Endothelial cell of umbilical vein (primary cell): ENCODE data around the gene RSRC1. TPM values are rescaled to one million over a fixed set of nuclear protein-coding genes. Genes with fewer than 3 reads are reported as not detected.

Experiments
- BruUV-seq: library from RNA; stranded (reverse); fragments of 400-500 nt; replicated peaks from 2 replicates; lab custom pipeline; 2021; lab: Mats Ljungman, UMichigan
- CTCF ChIA-PET: fragments of 300-600, 350-600 bp; sonication (Branson Sonifier 250); formaldehyde crosslinking; loops from one replicate; lab custom pipeline; 2021; ENCODE audit warnings: antibody characterized with exemption, inconsistent platforms; lab: Charles Lee
- POLR2A ChIA-PET: fragments of 300-600, 350-600 bp; sonication (Branson Sonifier 250); formaldehyde crosslinking; loops from one replicate; lab custom pipeline; 2021; ENCODE audit warnings: antibody characterized with exemption, inconsistent platforms; lab: Charles Lee
- DNase-seq: peaks from one replicate; pipeline ENCODE4 v3.0.0-alpha.2; 2011; ENCODE audit warnings: low read depth, low spot score
- FAIRE-seq: peaks from 2 replicates; lab custom pipeline; 2011; peaks lifted over from hg19 to GRCh38; lab: Jason Lieb, UNC
- H2AFZ ChIP-seq: 2 replicates; pipeline ENCODE4 v1.6.0; 2012; ENCODE audit warnings: low read depth, low read length, control low read depth, inconsistent platforms
- H3K27ac ChIP-seq: 2 replicates; pipeline ENCODE4 v1.5.1; 2011; ENCODE audit warnings: low read depth, mild to moderate bottlenecking, control low read depth, low read length, moderate library complexity; ENCODE audit not compliant: insufficient read depth
- H3K27me3 ChIP-seq, 2 experiments: 2 replicates each; pipeline versions ENCODE4 v1.6.0 to v1.6.1; 2011; ENCODE audit warnings: low read length in 2 of 2, mixed read lengths in 1 of 2; ENCODE audit not compliant: control insufficient read depth in 2 of 2, insufficient read depth in 2 of 2
- H3K36me3 ChIP-seq, 2 experiments: 2 replicates in 1 of 2; 3 replicates in 1 of 2; pipeline ENCODE4 v1.5.1; 2011; ENCODE audit warnings: low read length in 2 of 2, mild to moderate bottlenecking in 1 of 2, moderate library complexity in 1 of 2; ENCODE audit not compliant: control insufficient read depth in 2 of 2, insufficient read depth in 2 of 2; ENCODE audit errors: extremely low read depth in 1 of 2
- H3K4me1 ChIP-seq: 3 replicates; pipeline ENCODE4 v1.5.1; 2011; ENCODE audit warnings: mild to moderate bottlenecking, low read length; ENCODE audit not compliant: control insufficient read depth, insufficient read depth; ENCODE audit errors: extremely low read depth
- H3K4me2 ChIP-seq: 2 replicates; pipeline ENCODE4 v1.6.1; 2011; ENCODE audit warnings: low read length, control low read depth, mixed read lengths; ENCODE audit not compliant: insufficient read depth
- H3K4me3 ChIP-seq, 3 experiments: fragments of 200-600 bp in 1 of 3; sonication (generic), shearing (Covaris generic) in 1 of 3; replicated peaks in 1 of 3; 2 replicates each; pipeline ENCODE4 v1.5.1; 2011 to 2016; ENCODE audit warnings: control low read depth in 3 of 3, low read length in 3 of 3, mild to moderate bottlenecking in 2 of 3, inconsistent platforms in 1 of 3, low read depth in 1 of 3, moderate library complexity in 1 of 3; ENCODE audit not compliant: insufficient read depth in 1 of 3
- H3K79me2 ChIP-seq: 2 replicates; pipeline ENCODE4 v1.6.0; 2012; ENCODE audit warnings: low read length, inconsistent platforms; ENCODE audit not compliant: control insufficient read depth, insufficient read depth
- H3K9ac ChIP-seq: replicated peaks from 2 replicates; pipeline ENCODE3; 2011; ENCODE audit warnings: low read length, control low read depth; ENCODE audit not compliant: insufficient read depth; ENCODE audit errors: extremely low read depth
- H3K9me1 ChIP-seq: replicated peaks from 3 replicates; pipeline ENCODE4 v1.6.0; 2011; ENCODE audit warnings: mild to moderate bottlenecking, low read length; ENCODE audit not compliant: control insufficient read depth, insufficient read depth; ENCODE audit errors: extremely low read depth
- H3K9me3 ChIP-seq: replicated peaks from 2 replicates; pipeline ENCODE4 v1.5.1; 2012; ENCODE audit warnings: low read length, inconsistent platforms; ENCODE audit not compliant: control insufficient read depth, insufficient read depth
- H4K20me1 ChIP-seq: replicated peaks from 2 replicates; pipeline ENCODE3; 2011; ENCODE audit warnings: mild to moderate bottlenecking, low read length; ENCODE audit not compliant: control insufficient read depth, insufficient read depth; ENCODE audit errors: extremely low read depth
- CTCF ChIP-seq, 2 donors: IDR thresholded peaks; 1 replicate in 1 of 2; 2 replicates in 1 of 2; pipeline ENCODE4 v1.5.1; 2011; ENCODE audit warnings: low read length in 2 of 2, mild to moderate bottlenecking in 2 of 2, moderate library complexity in 2 of 2, control low read depth in 1 of 2, inconsistent platforms in 1 of 2, low read depth in 1 of 2; ENCODE audit not compliant: insufficient read depth in 1 of 2; ENCODE audit errors: extremely low read depth in 1 of 2
- EZH2 ChIP-seq: IDR thresholded peaks from 2 replicates; pipeline ENCODE4 v1.6.1; 2012; ENCODE audit warnings: borderline replicate concordance, low read depth, mild to moderate bottlenecking, moderate library complexity, low read length, inconsistent platforms; ENCODE audit not compliant: severe bottlenecking
- FOS ChIP-seq: IDR thresholded peaks from 2 replicates; pipeline ENCODE4 v1.6.1; 2011; ENCODE audit warnings: mild to moderate bottlenecking, low read length, moderate library complexity, borderline replicate concordance; ENCODE audit not compliant: insufficient read depth
- GATA2 ChIP-seq: IDR thresholded peaks from 2 replicates; pipeline ENCODE4 v1.7.0; 2011; ENCODE audit warnings: low read depth, mild to moderate bottlenecking, moderate library complexity, mixed read lengths, low read length; ENCODE audit not compliant: insufficient read length, insufficient read depth
- JUN ChIP-seq: IDR thresholded peaks from 2 replicates; pipeline ENCODE4 v1.6.1; 2011; ENCODE audit warnings: borderline replicate concordance, low read depth; ENCODE audit not compliant: insufficient read length, insufficient read depth
- MAX ChIP-seq: IDR thresholded peaks from 2 replicates; pipeline ENCODE4 v1.6.1; 2011; ENCODE audit not compliant: insufficient read depth, insufficient read length
- MYC ChIP-seq: IDR thresholded peaks from one replicate; pipeline ENCODE4 v1.6.1; 2011; ENCODE audit warnings: mild to moderate bottlenecking, low read depth, low read length
- POLR2A ChIP-seq: IDR thresholded peaks from 2 replicates; pipeline ENCODE4 v1.6.1; 2012; ENCODE audit warnings: low read depth, mild to moderate bottlenecking, control low read depth, low read length
- POLR2AphosphoS5 ChIP-seq: IDR thresholded peaks from 2 replicates; pipeline ENCODE4 v1.6.1; 2012; ENCODE audit warnings: low read depth, mild to moderate bottlenecking, control low read depth, low read length, moderate library complexity; ENCODE audit not compliant: insufficient read depth
- dilution Hi-C: fragments of 300-500 bp; cut with MboI; formaldehyde crosslinking; loops from one replicate; pipeline ENCODE4 v1.15.0; 2019; ENCODE audit warnings: low sequenced_read_pairs; ENCODE audit not compliant: extremely low pct_ligation_motif_present
- intact Hi-C: fragments of 100-400 bp; cut with micrococcal nuclease; formaldehyde crosslinking; loops from one replicate; pipeline ENCODE4 v1.10.0; 2022
- polyA plus RNA-seq, 4 experiments: library from polyadenylated mRNA; depleted of rRNA in 3 of 4; stranded (reverse) in 3 of 4; unstranded in 1 of 4; fragments of >200 nt; gene quantifications; 2 replicates each; pipeline versions ENCODE4 v1.2.1 to v1.2.3, GENCODE V29; 2011 to 2012; ENCODE audit warnings: missing spikeins in 1 of 4
- total RNA-seq: library from RNA; stranded (reverse); gene quantifications from 2 replicates; pipeline ENCODE4 v1.2.3, GENCODE V29; 2021

Gene RSRC1
- total and polyA plus RNA-seq, 2 donors (not counting 3 experiments of a cell fraction or from before 2014, with no cell fraction given): 1.8 to 25.4 TPM

GRCh38 chr3:158233791-158234190 is 123.9 kb downstream of the RSRC1 start:
- no peaks in the 10 kb centered on the region for H3K36me3 ChIP-seq
- H3K4me2 ChIP-seq: no peak overlapping the region
- H3K4me3 ChIP-seq: no peak overlapping the region
- ChIA-PET POLR2A (no interaction called here), CTCF (interaction anchor here (1.0 kb wide), 1 partner anchor 369 kb away, joined by 3 read pairs; no protein-coding TSS in a partner anchor)
- no peak for DNase-seq
- no peaks in the 10 kb centered on the region for H4K20me1 ChIP-seq
- H3K79me2 ChIP-seq: no peaks in the 10 kb centered on the region
- TF ChIP-seq EZH2 (no peak), GATA2 (no peak), MAX (no peak), CTCF (IDR thresholded peaks at IDR 0.05; ENCODE audit: extremely low read depth in 1 of 2, insufficient read depth in 1 of 2, low read depth in 1 of 2, low read length in 2 of 2) (no peak), JUN (no peak)
- FAIRE-seq: no peak
- H3K9me1 ChIP-seq: no peaks in the 10 kb centered on the region
- H2AFZ ChIP-seq: no peak overlapping the region
- BruUV-seq: no TSS peak
- H3K9ac ChIP-seq: no peak overlapping the region
- dilution Hi-C loops (no loop called here), intact Hi-C loops (no loop called here)
- no peaks in the 10 kb centered on the region for H3K27me3 ChIP-seq
- H3K4me1 ChIP-seq: no peaks in the 10 kb centered on the region
- no peaks in the 10 kb centered on the region for H3K9me3 ChIP-seq
- H3K27ac ChIP-seq: no peak overlapping the region

GRCh38 chr3:158244274-158244673 is 134.4 kb downstream of the RSRC1 start:
- Histone ChIP-seq H3K79me2 (no peaks in the 10 kb centered on the region), H3K27ac (no peak overlapping the region), H3K4me1 (no peaks in the 10 kb centered on the region), H2AFZ (no peak overlapping the region), H3K9me1 (no peaks in the 10 kb centered on the region), H3K9ac (no peak overlapping the region), H3K4me2 (no peak overlapping the region), H3K9me3 (no peaks in the 10 kb centered on the region), H3K27me3 (no peaks in the 10 kb centered on the region), H4K20me1 (no peaks in the 10 kb centered on the region), H3K4me3 (no peak overlapping the region), H3K36me3 (no peaks in the 10 kb centered on the region)
- intact Hi-C loops (no loop called here), dilution Hi-C loops (no loop called here)
- BruUV-seq: no TSS peak
- FAIRE-seq (no peak), DNase-seq (no peak)
- TF ChIP-seq CTCF (IDR thresholded peaks at IDR 0.05; ENCODE audit: extremely low read depth in 1 of 2, insufficient read depth in 1 of 2, low read depth in 1 of 2, low read length in 2 of 2) (no peak), POLR2AphosphoS5 (no peak), EZH2 (no peak), JUN (no peak), MYC (no peak), MAX (no peak), FOS (no peak), GATA2 (no peak), POLR2A (no peak)
- ChIA-PET POLR2A (no interaction called here), CTCF (no interaction called here)
